ENCODE data around the gene CRIP2. TPM values are rescaled to one million over a fixed set of nuclear protein-coding genes. Genes with fewer than 3 reads are reported as not detected.

Gene CRIP2
- total and polyA plus RNA-seq, 2 of the 13 experiments (the other 11 are each of a cell fraction or from before 2014, with no cell fraction given), result 31.6 to 37.9 TPM

- TF ChIP-seq DPF2 (CRISPR knock-in tag; IDR thresholded peaks at IDR 0.05; ENCODE audit: borderline replicate concordance, low read depth) (no peak), BCL6 (CRISPR knock-in tag; IDR thresholded peaks at IDR 0.05) (no peak), ZNF225 (CRISPR knock-in tag; IDR thresholded peaks at IDR 0.05) (0 out of 2 replicates have a peak, but pooled peaks have one; percentile 33), SP1 (IDR thresholded peaks at IDR 0.05) (no peak), SP1 (CRISPR knock-in tag; IDR thresholded peaks at IDR 0.05) (0 out of 2 replicates have a peak, but pooled peaks have one; percentile 27), HMGA1 (CRISPR knock-in tag; conservative IDR thresholded peaks at IDR 0.05) (no peak), ZNF644 (CRISPR knock-in tag; IDR thresholded peaks at IDR 0.05; ENCODE audit: low read depth) (no peak), ATF6 (CRISPR knock-in tag; conservative IDR thresholded peaks at IDR 0.05) (no peak), ZNF276 (CRISPR knock-in tag; IDR thresholded peaks at IDR 0.05; ENCODE audit: low read depth) (no peak), ZHX1 (CRISPR knock-in tag; IDR thresholded peaks at IDR 0.05; ENCODE audit: low read depth) (no peak), STAG1 (CRISPR knock-in tag; IDR thresholded peaks at IDR 0.05) (peak; percentile 92), TEF (CRISPR knock-in tag; IDR thresholded peaks at IDR 0.05) (no peak), ZNF207 (IDR thresholded peaks at IDR 0.05; ENCODE audit: borderline replicate concordance) (no peak), ZNF839 (CRISPR knock-in tag; IDR thresholded peaks at IDR 0.05; ENCODE audit: borderline replicate concordance) (0 out of 2 replicates have a peak, but pooled peaks have one; percentile 37), POLR2G (IDR thresholded peaks at IDR 0.05; ENCODE audit: low read depth, low read length) (0 out of 2 replicates have a peak, but pooled peaks have one; percentile 28), MEIS2 (CRISPR knock-in tag; IDR thresholded peaks at IDR 0.05) (peak; percentile 72), SSRP1 (CRISPR knock-in tag; IDR thresholded peaks at IDR 0.05) (no peak), ZNF138 (CRISPR knock-in tag; IDR thresholded peaks at IDR 0.05; ENCODE audit: low read depth) (no peak), HIVEP1 (CRISPR knock-in tag; IDR thresholded peaks at IDR 0.05) (no peak), ELF1 (CRISPR knock-in tag; IDR thresholded peaks at IDR 0.05) (0 out of 2 replicates have a peak, but pooled peaks have one; percentile 11), ZNF777 (CRISPR knock-in tag; IDR thresholded peaks at IDR 0.05) (peak; percentile 90), SIN3A (IDR thresholded peaks at IDR 0.05; ENCODE audit: borderline replicate concordance, low read depth, low read length) (no peak), SRY (CRISPR knock-in tag; IDR thresholded peaks at IDR 0.05) (no peak), ZBTB21 (CRISPR knock-in tag; IDR thresholded peaks at IDR 0.05) (no peak), GATA4 (IDR thresholded peaks at IDR 0.05; ENCODE audit: borderline replicate concordance, low read depth) (no peak)
These were observed 53.4 kb downstream of the CRIP2 start (continued) for GRCh38 chr14:105527826-105528585.

All from HepG2 (cell line).